HG03460 (cell line): ENCODE data around the gene SLC35A4.
"Not testable (repeated sequence)": the region's sequence is repeated elsewhere in the genome, so short reads cannot be mapped to it uniquely, and the experiment has no call there.

Source experiments
- ATAC-seq: cut with Tn5 transposase; IDR thresholded peaks from one replicate; pipeline ENCODE4 v1.9.1; 2021; ENCODE audit not compliant: unreplicated experiment

SLC35A4 gene

DNA sequence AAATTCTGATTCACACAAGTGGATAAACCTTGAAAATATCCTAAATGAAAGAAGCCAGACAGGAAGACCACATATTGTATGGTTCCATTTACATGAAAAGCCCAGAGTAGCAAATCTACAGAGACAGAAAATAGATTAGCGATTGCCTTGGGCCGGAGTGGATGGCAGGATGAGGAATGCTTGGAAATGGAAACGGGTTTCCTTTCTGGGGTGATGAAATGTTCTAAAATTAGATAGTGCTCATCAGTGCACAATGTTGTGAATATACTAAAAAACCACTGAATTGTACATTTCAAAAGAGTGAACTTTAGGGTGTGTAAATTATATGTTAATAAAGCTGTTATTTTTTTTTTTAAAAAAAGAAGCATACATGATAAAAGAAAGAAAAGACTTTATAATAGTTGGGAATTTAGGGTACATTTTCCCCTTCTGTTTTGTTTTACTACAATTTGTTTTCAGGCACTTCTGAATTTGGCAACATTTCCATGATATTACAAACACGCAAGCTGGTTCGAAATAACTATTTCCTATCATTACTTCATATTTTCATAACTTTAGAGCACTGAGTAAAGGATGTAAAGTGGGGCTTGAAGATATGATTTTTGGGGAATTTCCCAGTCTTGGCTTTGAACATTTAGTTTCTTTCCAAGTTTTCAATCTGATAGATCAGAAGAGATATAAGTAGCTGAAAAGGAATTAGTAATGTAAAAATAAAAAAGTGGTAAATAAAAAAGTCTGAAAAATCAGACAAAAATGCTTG lies 23.9 kb downstream of the SLC35A4 start:
- no peak for ATAC-seq

DNA sequence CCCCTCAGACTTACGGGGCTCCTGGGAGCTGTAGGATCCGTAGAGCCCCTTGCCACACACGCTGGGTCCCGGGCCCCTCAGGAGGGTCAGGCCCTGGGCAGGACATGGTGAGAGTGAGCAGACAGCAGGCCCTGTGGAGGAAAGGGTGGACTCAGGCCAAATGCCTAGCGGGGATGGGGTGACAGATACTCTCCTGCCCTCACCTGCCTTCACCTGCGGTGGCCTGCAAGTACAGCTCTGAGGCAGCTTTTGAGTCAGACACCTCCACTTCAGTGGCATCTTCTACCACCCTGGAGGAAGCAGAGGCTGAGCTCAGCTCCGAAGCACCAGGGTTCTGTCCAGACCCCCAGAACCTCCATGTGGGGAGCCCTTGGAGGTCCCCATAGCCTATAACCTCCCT lies 26.2 kb downstream of the SLC35A4 start:
- ATAC-seq: no peak

DNA sequence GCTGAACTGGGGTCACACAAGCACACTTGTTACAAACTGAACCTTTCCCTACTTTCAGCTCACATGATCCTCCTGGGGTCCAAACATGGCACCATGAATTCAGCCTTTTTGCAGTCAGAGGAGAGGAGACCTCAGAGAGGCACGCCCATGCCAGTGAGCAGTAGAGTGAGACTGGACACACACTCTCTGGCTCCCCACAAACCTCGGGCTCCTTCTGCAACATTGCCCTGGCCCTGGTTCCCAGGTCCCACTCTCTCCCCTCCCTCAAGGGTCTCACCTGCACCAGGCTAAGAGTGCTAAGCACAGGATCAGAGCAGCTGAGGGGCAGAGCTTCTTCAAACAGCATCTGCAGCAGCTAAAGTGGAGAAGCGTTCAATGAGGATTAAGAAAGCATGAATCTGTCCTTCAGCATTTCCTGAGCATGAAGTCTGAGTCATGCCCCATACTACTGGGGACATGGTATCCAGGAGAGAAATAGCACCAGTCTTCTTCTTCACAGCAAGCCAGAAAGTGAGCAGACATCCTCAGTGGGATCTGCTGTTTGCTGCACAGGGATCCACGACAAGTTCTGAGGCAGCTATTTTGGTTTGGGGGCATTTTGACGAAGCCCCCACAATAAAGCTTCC lies 27.2 kb downstream of the SLC35A4 start:
- no peak for ATAC-seq

GRCh38 chr5:140593070-140593469 lies 28.4 kb downstream of the SLC35A4 start:
- not testable (repeated sequence) for ATAC-seq

DNA sequence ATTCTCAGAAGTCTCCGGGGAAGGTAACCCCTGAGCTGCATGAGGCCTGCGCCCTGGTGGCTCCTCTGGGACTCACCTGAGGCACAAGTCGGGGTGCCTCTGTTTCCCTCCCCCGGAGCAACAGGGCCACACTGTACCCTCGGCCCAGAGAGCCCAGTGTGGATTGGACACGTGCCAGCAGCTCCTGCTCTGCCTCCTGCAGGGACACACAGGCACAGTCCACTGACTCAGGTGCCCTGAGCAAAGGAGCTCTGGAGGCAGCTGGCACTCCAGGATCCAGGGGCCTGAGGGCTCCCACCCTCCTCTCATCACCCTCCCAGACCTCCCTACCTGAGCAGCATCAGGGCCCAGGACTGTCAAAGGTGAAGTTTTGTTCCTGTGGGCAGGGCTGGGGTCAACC lies 29.5 kb downstream of the SLC35A4 start:
- no peak for ATAC-seq

DNA sequence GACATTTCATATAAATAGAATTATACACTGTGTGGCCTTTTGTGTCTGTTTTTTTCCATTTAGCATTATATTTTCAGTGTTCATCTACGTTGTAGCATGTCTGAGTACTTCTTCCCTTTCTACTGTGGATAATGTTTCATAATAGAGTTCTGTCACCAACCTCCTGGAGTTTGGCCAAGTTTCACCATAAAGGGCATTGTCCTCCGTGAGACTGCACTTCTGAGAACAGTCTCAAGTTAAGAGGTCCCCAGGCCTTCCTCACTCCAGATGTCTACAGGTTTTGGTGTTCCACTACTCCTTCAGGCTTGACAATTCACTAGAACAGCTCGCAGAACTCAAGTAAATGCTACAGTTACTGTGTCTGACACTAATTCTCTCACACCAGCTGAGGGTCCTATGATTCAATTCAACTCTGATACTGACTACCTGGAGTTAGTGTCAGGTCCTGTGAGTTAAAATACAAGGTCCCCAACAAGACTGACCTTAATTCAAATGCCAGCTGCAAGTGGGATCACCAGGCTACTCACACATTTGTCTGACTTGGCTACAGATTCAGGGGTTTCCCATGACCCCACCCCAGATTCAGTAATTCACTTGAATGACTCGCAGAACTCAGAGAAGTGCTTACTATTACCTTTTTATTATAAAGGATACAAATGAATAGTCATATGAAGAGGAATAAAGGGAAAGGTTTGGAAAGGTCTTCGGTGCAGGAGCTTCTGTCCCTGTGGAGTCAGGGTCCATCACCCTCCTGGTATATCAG lies 31.1 kb downstream of the SLC35A4 start:
- no peak for ATAC-seq

DNA sequence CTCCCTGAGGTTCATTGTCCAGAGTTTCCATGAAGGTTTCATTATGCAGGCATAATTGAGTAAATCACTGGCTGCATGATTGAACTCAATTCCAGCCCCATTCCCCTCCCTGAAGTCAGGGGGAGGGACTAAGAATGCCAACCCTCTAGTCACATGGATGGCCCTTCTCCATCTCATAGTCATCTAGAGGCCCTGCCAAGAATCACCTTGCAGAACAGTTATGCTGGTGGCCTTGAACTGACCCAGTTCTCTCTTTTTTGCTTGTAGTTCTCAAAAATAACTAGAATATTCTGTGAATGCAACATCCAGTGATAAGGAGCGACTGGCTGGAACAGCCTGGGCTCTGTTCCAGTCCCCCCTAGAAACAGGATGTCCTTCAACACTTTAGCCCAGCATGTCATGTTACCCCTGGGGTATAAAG lies 31.7 kb downstream of the SLC35A4 start:
- ATAC-seq: no peak

GRCh38 chr5:140598836-140599235 lies 34.2 kb downstream of the SLC35A4 start:
- no peak for ATAC-seq

DNA sequence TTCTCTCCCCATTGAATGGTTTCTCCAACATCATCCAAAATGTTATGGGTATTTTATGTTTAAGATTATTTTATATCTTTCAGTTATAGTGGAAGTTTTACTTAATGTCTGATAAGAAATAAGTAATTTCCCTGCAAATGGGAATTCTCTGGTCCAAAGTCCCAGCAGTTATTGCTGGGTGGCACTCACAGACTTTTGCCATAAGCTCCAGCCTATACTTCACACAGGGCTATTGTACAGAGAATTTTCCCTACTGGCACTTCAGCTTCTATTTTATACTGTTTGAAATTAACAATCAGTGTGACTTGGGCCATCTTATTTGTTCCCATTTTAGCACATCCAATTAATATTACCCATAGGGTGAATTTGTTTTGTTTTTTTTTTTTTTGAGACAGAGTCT lies 35.5 kb downstream of the SLC35A4 start:
- ATAC-seq: no peak

GRCh38 chr5:140602147-140602546 lies 37.5 kb downstream of the SLC35A4 start:
- no peak for ATAC-seq

GRCh38 chr5:140603446-140603698 lies 38.7 kb downstream of the SLC35A4 start:
- not testable (repeated sequence) for ATAC-seq

GRCh38 chr5:140603734-140604133 lies 39.1 kb downstream of the SLC35A4 start:
- no peak for ATAC-seq

DNA sequence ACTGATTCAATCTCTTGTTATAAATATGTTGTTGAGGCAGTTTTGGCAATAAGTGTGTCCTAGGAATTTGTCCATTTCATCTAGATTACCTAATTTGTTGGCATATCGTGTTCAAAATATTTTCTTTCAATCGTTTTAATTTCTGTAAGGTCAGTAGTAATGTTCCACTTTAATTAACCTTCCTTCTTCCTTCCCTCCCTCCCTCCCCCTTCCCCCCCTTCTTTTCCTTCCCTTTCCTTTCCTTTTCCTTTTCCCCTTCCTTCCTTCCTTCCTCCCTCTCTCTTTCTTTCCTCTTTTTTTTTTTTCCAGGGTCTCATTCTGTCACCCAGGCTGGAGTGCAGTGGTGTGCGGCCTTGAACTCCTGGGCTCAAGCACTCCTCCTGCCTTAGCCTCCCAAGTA lies 41.3 kb downstream of the SLC35A4 start:
- no peak for ATAC-seq

GRCh38 chr5:140607031-140607430 lies 42.4 kb downstream of the SLC35A4 start:
- no peak for ATAC-seq

GRCh38 chr5:140608722-140609121 lies 44.1 kb downstream of the SLC35A4 start:
- ATAC-seq: no peak

DNA sequence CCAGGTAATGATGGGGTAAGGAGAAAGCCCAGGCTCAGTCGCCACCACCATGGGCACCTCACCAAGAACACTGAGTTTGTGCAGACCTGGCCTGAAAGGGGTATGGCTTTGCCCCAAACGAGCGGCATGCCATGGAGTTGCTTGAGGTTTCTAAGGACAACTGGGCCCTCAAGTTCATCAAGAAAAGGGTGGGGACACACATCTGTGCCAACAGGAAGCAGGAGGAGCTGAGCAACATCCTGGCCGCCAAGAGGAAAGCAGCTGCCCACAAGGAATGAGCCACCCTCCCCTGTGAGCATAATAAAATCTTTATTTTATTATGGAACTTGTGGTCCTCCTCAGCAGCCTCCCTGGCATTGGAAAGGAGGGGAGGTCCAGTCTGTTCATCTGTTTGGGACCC lies 44.5 kb downstream of the SLC35A4 start:
- no peak for ATAC-seq

GRCh38 chr5:140611020-140611521 lies 46.4 kb downstream of the SLC35A4 start:
- ATAC-seq: no peak
